Testis (tissue), 3 donors: ENCODE data around the gene CAPN9. TPM values are rescaled to one million over a fixed set of nuclear protein-coding genes. Genes with fewer than 3 reads are reported as not detected.

Source experiments
- DNase-seq: peaks from one replicate; pipeline ENCODE4 v3.0.0-alpha.2; 2019
- H3K27ac ChIP-seq, 2 donors: fragments of 200-600 bp; sonication (generic); one replicate each; pipeline ENCODE4 v1.5.1; 2019
- H3K27me3 ChIP-seq: fragments of 200-600 bp; sonication (generic); one replicate; pipeline ENCODE4 v1.5.1; 2019
- H3K36me3 ChIP-seq: fragments of 200-600 bp; sonication (generic); one replicate; pipeline ENCODE4 v1.5.1; 2017; ENCODE audit warnings: low read depth; ENCODE audit errors: missing control alignments
- H3K4me1 ChIP-seq: fragments of 200-600 bp; sonication (generic); one replicate; pipeline ENCODE4 v1.5.1; 2019
- H3K4me3 ChIP-seq, 2 donors: fragments of 200-600 bp; sonication (generic); one replicate each; pipeline ENCODE4 v1.5.1; 2017 to 2019
- H3K9me3 ChIP-seq: fragments of 200-600 bp; sonication (generic); one replicate; pipeline ENCODE4 v1.5.1; 2017
- CTCF ChIP-seq, 3 experiments: fragments of 450-650 bp in 2 of 3; fragments of 200-600 bp in 1 of 3; sonication (generic) in 1 of 3; IDR thresholded peaks; one replicate each; pipeline ENCODE4 v1.5.1; 2016 to 2019; ENCODE audit warnings: antibody characterized with exemption in 3 of 3, mild to moderate bottlenecking in 2 of 3, moderate library complexity in 1 of 3
- POLR2A ChIP-seq: fragments of 450-650 bp; IDR thresholded peaks from one replicate; pipeline ENCODE4 v1.6.1; 2017; ENCODE audit warnings: antibody characterized with exemption, mild to moderate bottlenecking, moderate library complexity
- WGBS, 2 donors: methylation state at CpG; one replicate each; pipeline ENCODE4 v1.1.5; 2018; 5-methylcytosine and 5-hydroxymethylcytosine counted together
- intact Hi-C: fragments of 100-400 bp; cut with DNase I; formaldehyde crosslinking; loops from one replicate; pipeline ENCODE4 v1.15.1; 2023; ENCODE audit warnings: low total_unique reads
- polyA plus RNA-seq: library from polyadenylated mRNA; stranded (reverse); fragments of 350-450 nt; fragmentation: Illumina TruSeq; extraction: RNeasy Lipid Tissue Mini Kit (QIAGEN cat#74804); gene quantifications from one replicate; pipeline ENCODE4 v1.2.3, GENCODE V29; 2014; ENCODE audit warnings: low read depth, low replicate concordance; ENCODE audit not compliant: insufficient read depth
- total RNA-seq, 2 donors: library from RNA; depleted of rRNA; stranded (reverse); fragments of >200 nt; gene quantifications; one replicate each; pipeline ENCODE4 v1.2.3, GENCODE V29; 2016

CAPN9 gene
- total and polyA plus RNA-seq, 3 donors from 2014 or later: 0.16 to 0.34 (median 0.25) TPM

GRCh38 chr1:230759369-230760065 lies 12.3 kb downstream of the CAPN9 start:
- intact Hi-C loops: no loop called here
- WGBS, 2 donors: 85 to 94% methylated on average over 7 of the region's 7 CpGs
- no peak for DNase-seq
- no peaks in the 10 kb centered on the region for H3K36me3 ChIP-seq
- H3K9me3 ChIP-seq: no peaks in the 10 kb centered on the region
- no peak overlapping the region for H3K4me3 ChIP-seq
- no peaks in the 10 kb centered on the region for H3K27me3 ChIP-seq
- TF ChIP-seq CTCF (IDR thresholded peaks at IDR 0.05): no peak
- no peak for TF ChIP-seq POLR2A
- no peak overlapping the region for H3K27ac ChIP-seq
- no peaks in the 10 kb centered on the region for H3K4me1 ChIP-seq

GRCh38 chr1:230760360-230760827 lies 13.2 kb downstream of the CAPN9 start:
- no peaks in the 10 kb centered on the region for H3K4me1 ChIP-seq
- no peak overlapping the region for H3K4me3 ChIP-seq
- no peaks in the 10 kb centered on the region for H3K27me3 ChIP-seq
- H3K36me3 ChIP-seq: no peaks in the 10 kb centered on the region
- H3K27ac ChIP-seq: no peak overlapping the region
- 65 to 85% methylated on average over 7 of the region's 7 CpGs for WGBS, 2 donors
- DNase-seq: no peak
- TF ChIP-seq CTCF (IDR thresholded peaks at IDR 0.05): no peak
- H3K9me3 ChIP-seq: no peaks in the 10 kb centered on the region
- intact Hi-C loops: no loop called here

- intact Hi-C loops: no loop called here
- Histone ChIP-seq H3K9me3 (no peaks in the 10 kb centered on the region), H3K27ac (no peak overlapping the region), H3K4me1 (no peaks in the 10 kb centered on the region), H3K36me3 (no peaks in the 10 kb centered on the region), H3K27me3 (no peaks in the 10 kb centered on the region), H3K4me3 (no peak overlapping the region)
- DNase-seq: no peak
- TF ChIP-seq POLR2A (no peak), CTCF (IDR thresholded peaks at IDR 0.05) (no peak)
- WGBS, 2 donors: 74 to 78% methylated on average over 8 of the region's 8 CpGs
Observed at GRCh38 chr1:230761443-230762167, 14.4 kb downstream of the CAPN9 start.

- WGBS, 2 donors: 93% methylated on average over 5 of the region's 5 CpGs
- no peak for TF ChIP-seq POLR2A
- TF ChIP-seq CTCF (IDR thresholded peaks at IDR 0.05): no peak
- H3K36me3 ChIP-seq: no peaks in the 10 kb centered on the region
- no peak overlapping the region for H3K27ac ChIP-seq
- no peak for DNase-seq
- H3K27me3 ChIP-seq: no peaks in the 10 kb centered on the region
- H3K4me3 ChIP-seq: no peak overlapping the region
- no peaks in the 10 kb centered on the region for H3K9me3 ChIP-seq
- intact Hi-C loops: no loop called here
- no peaks in the 10 kb centered on the region for H3K4me1 ChIP-seq
Observed at GRCh38 chr1:230763927-230764591, 16.9 kb downstream of the CAPN9 start.
